Stimulated activated CD4-positive, alpha-beta T cell treated with anti-CD3 and anti-CD28 coated beads, Interleukin-2, amount 100 ng/mL, for 24 hours (primary cell): ENCODE results near the gene PIM1.
"Not testable (repeated sequence)": the region's sequence is repeated elsewhere in the genome, so short reads cannot be mapped to it uniquely, and the experiment has no call there.

Experiments
- DNase-seq, 2 donors: peaks; one replicate each; pipeline ENCODE4 v3.0.0-alpha.2; 2020

The PIM1 gene

DNA sequence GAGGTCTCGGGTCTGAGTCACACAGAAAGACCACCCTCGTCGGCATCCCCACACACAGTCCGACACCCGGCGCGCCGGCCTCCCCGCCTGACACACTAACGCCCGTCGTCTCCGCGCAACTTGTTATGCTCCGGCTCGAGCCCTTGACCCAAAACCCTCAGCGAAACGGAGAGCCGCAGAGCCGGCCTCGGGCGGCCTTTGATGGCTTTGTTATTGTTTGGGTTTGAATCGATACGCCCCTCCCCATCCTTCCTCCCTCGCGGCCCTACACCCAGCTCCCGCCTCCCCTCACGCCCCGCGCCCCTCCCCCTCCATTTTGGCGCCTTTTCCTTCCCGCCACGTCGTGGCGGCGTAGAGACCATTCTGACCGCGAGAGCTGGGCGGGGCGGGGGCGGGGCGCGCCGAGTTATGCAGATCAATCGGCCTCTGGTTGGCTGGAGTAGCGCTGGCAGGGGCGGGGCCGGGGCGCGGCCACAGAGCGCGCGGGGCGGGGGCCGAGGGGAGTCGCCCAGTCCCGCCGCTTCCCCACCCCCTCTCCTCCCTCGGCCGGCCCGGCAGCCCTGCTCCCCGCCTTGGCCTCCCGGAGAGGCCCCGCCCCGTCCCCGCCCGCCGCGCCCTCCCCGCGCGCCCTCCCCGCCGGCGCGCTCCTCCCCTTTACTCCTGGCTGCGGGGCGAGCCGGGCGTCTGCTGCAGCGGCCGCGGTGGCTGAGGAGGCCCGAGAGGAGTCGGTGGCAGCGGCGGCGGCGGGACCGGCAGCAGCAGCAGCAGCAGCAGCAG, at the start of gene PIM1:
Gene PIM1, plus strand, starts transcription at position 657 of the 777 bp plus-strand sequence. CDS start 424 bp downstream, outside the sequence.
- DNase-seq = peak; percentile 99 to 100

DNA sequence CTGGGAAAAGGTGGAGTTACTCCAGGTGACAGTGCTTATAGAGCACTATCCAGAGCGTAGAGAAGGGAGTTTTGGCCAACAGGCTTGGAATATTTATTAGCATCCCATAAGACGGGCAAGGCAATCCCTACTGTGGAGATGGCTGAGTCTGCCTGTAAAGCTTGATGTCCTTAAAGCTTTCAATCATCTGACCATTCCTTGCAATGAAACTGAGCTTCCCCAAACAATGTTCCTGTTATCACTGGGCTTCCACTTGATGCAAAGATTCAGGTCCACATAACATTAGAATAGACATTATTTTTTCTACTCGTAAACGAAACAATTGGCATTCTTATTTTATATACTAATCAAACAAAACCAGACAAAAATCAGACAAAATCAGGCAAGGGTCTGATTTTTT, 48.4 kb upstream of the PIM1 start:
- no peak for DNase-seq

DNA sequence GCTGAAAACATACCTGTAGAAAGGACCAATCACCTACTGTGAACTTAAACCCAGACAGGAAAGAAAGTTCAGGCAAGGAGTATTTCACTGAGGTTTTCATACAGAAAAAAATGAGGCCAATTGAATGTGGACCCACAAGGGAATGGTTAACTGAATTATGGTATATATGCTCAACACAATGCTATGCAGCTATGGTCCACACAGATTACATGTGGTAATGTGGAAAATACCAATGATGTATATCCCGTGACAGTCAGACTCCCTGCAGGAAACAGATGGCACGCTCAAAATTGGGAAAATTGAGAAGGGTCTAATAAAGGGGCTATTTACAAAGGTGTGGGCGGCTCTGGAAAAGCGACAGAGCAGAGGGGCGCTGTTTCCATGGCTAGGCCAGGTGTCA, 47.1 kb upstream of the PIM1 start:
- no peak for DNase-seq

DNA sequence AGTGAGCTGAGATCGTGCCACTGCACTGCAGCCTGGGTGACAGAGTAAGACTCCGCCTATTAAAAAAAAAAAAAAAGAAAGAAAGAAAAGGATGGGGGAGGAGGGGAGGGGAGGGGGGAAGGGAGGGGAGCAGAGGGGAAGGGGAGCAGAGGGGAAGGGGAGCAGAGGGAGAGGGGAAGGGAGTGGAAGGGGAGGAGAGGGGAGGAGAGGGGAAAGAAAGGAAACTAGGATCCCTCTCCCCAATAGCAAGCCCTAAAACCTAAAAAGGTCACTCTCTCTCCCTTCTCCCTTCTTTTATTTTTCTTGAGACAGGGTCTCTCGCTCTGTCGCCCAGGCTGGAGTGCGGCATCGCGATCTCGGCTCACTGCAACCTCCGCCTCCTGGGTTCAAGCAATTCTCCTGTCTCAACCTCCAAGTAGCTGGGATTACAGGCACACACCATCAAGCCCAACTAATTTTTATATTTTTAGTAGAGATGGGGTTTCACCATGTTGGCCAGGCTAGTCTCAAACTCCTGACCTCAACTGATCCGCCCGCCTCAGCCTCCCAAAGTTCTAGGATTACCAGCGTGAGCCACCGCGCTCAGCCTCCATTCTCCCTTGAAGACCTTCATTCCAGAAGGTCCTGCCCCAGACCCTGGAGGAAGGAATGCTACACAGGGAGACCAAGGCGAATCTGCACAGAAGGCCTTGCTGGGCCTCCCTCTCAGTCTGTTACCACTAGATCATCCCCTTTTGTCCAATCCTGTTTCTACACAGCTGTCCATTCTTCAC, 45.8 kb upstream of the PIM1 start:
- no peak for DNase-seq

DNA sequence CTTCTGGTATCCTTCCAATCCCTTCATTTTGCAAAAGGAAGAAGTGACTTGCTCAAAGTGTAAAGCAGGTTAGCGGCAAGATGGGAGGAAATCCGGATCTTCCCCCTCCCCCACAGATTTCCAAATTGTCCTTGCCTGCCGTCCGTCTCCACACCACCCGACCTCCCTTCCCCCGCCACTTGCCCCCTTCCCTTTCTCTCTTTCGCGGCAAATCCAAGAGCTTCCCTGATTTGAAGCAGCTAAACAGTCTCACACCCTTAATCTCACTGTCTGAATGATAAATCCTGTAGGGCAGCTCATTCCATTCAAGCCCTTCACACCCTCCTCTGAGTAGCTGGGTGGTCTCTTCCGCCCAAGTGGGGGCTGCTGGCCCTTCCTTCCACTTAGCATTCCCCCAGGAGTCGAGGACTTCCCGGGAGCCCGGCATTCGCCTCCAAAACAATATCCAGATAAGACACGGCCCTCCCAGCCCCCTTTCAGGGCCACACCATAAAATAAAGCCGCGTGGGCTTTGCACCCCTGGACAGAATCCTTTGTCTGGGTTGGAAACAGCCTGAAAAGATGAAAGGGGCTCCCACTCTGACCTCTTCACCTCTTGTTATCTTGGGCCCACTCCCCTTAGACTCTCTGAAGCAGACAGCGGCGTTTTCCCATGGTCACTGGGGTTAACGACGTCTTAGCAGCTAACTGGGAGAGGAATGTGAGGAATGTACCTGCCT, 44.0 kb upstream of the PIM1 start:
- DNase-seq = no peak

DNA sequence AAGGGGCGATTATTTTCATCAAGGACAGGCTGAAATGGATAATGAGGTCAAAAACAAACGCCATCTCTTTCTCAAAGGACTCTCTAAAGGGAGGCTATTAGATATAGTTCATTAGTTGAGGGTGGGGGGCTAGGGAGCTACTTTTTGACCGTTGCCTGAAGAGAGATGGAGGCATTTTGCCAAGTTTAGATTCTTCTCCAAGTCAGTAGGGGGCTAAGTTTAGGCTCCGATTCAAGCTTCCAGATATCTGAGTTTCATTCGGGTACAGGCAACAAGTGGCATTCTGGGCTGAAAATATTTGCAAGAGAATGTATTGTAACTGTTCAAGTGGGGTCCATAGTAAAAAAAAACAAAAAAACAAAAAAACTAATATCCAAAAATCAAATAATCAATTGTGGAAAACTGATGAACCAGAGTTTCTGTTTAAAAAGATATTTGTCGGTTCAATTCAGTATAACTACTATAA, 43.4 kb upstream of the PIM1 start:
- DNase-seq = no peak

DNA sequence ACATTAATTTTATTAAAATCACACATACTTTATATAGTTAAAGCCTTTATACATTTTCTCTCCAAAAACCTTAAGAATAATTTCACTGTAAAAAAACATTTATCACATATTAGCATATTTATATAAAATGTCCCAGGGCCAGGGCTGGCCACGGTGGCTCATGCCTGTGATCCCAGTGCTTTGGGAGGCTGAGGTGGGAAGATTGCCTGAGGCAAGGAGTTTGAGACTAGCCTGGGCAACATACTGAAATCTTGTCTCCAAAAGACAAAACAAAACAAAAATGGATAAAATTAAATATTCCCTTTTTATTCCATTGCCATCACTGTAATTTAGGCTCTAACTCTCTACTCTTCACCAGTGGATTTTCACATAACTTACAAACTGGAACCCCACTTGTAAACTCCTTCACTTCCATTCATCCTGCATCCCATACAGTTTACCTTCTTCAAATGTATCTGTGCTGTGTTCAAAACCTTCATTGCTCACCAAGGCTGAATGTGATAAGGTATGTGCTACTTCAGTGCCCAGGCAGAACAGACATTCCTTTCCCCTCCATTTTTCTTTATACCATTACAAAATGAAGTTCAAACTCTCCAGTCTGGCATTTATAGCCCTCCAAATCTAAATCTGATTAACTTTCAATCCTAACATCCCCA, 42.9 kb upstream of the PIM1 start:
- DNase-seq = no peak

DNA sequence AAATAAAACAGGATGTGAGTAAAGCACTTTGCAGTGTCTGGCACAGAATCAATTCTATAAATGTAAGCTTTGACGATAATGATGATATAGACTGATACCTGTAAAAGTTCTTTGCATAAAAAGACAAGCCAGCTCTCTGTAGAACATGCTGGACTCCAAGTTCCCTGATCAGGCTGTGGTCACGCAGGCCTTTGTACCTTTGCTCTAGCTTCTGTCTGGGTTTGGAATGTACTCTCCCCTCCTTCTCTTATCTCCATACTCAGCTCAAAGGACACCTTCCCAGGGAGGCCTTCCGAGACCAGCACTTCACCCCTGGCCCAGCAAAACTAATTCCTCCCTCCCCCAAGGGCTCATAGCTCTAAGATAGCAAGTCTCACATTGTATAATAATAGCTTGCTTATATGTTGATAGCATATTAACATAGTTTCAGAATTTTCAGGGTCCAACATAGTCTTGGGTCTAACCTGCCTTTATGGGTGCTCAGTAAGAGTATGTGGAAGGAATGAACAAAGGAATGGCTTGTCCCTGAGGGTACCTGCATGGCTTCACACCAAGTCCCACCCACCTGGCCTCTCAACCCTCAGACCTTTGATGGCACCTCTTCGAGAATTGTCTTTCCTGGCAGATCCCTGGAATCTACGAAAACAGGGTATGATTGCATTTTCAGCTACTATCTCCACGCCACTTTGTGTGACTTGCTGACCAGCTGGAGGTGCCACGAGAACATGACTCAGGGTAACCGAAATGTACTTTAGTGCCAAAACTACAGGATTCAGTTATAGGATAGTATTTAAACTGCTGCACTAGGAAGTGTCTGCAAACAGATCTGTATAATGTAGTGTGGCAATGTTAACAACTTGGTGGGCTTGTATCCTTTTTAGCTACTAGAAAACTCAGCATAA, 41.7 kb upstream of the PIM1 start:
- no peak for DNase-seq

DNA sequence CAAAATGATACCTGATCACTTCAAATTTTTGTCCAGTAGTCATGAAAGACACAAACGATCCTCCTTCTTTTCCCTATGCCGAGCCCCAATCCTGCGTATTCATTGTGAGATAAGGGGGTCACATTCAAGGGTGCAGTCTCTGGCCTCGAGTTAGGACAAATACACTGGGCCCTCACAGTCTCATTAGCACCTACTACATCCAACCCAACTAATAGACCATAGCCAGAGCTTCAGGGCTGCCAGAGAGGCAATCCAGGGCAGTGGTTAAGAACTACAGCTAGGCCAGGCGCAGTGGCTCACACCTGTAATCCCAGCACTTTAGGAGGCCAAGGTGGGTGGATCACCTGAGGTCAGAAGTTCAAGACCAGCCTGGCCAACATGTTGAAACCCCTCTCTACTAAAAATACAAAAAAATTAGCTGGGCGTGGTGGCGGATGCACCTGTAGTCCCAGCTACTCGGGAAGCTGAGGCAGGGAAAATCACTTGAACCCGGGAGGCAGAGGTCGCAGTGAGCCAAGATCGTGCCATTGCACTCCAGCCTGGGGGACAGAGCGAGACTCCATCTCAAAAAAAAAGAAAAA, 41.0 kb upstream of the PIM1 start:
- DNase-seq = not testable (repeated sequence)

DNA sequence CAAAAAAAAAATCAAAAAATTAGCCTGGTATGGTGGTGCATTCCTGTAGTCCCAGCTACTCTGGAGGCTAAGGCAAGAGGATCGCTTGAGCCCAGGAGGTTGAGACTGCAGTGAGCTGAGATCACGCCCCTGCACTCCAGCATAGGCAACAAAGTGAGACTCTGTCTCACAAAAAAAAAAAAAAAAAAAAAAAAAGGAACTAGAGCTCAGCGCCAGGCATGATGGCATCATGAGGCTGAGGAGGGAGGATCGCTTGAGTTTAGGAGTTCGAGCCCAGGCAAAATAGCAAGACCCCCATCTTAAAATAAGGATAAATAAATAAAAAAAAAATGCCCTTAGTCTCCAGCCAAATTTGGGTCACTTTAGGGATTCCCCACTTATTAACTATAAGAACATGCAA, 40.4 kb upstream of the PIM1 start:
- no peak for DNase-seq

DNA sequence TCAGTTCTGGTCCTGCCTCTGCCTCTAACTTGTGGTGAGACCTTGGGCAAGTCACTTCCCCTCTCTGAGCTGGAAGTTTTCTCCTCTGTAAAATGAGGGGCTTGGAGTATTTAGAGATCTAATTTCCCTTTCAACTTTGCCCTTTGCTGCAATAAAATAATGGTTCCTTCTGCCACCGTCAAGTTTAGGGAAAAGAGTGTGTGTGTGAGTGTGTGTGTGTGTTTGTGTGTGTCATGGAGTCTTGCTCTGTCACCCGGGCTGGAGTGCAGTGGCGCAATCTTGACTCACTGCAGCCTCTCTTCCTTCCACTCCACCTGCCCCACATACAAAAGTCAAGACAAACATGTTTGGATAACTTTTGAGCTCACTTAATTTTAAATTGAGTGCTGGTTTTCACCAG, 39.2 kb upstream of the PIM1 start:
- DNase-seq = no peak

DNA sequence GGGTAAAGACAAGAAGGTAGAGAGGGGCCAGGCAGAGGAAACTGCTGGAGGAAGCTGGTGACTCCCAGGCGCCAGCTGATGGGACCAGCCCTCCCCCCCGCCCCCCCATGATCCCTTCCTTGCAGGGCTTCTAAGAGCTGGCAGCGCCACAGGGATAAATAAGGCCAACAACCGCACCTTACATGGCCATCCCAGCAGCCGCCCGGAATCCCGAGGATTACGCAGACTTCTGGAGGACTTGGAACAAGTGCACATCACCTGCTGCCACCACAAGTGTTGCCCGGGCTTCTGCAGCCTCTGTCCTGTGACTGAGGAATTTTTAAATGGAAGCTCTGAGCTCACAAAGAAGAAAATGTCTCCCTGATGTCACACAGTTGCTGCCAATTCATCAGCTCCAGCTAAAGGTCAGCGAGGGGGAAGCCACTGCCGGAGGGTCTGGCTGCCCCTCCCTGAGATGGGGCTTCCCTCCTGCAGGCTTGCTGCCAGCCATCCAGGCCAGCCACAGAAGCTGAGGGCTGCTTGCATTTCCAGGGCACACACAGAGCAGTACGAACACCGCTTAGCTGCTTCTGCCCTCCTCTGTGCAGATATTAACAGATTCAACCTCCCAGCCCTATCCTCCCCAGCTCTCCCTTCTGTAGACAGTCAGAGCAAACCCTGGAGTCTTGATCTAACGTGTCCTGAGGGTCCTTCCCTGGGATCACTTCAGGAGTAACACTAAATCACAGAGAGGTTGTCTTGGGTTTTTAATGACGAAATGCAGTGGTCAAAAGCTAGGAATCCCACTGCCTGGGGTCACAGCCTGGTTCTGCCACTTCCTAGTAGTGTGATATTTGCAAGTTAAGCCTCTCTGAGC, 38.6 kb upstream of the PIM1 start:
- DNase-seq = no peak

DNA sequence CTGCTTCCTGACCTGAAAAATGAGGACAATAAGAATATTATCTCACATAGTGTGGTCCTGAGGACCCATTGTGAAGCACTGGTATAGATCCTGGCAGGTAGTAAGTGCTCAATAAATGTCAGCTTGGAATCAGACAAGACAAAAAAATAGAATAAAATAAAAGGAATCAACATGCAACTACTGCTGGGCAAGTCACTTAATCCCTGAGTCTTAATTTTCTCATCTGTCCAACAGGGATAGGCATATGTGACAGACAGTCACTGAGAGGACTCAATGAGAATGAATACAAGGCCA, 38.0 kb upstream of the PIM1 start:
- no peak for DNase-seq

DNA sequence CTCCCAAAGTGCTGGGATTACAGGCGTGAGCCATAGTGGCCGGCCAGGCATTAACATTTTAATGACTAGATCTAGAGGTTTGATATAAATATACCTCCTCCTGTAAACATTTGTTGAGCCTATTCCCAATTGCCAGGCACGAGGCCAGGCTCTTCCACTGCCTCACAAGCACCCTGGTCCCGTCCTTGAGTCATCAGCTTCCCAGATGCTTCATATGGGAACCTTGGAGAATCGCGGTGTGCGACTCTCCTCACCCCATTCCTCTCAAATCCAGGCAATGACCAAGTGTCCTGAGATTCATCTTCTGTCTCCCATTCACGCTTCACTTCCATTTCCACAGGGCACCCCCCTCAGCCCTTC, 35.9 kb upstream of the PIM1 start:
- no peak for DNase-seq

DNA sequence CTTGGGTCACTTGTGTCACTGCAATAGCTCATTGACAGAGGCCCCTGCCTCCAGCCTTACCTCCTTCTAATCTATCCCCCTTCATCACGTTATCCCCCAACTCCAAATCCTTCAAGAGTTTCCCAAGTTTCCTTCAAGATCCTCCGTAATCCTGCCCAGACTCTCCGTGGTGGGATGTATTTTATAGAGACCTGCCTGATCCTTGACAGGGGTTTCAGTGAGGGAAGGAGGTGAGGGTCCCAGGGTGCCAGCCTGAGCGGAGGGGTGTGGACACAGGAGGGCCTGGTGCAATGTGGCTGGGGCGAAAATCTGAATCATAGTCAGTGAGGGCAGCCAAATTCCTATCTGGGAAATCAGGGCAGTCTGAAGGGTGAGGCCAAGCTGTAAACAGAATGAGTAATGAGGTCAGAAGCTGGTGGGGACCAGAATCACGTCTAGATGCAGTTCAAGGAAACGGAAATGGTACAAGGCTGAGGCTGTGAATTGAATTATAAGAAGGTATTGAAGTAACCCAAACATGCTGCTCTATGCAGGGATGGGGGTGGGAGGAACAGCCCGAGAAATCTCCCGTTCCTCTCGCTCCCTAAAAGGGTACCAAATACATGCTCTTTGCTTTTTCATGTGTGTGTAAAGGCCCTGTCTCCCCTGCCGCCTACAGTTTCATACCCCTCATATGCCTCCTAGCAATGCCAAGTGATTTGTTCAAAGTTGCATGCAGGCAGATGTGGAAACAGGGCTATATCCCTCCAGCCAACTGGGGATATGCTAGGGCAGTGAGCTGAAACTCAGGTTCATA, 35.4 kb upstream of the PIM1 start:
- DNase-seq = no peak

DNA sequence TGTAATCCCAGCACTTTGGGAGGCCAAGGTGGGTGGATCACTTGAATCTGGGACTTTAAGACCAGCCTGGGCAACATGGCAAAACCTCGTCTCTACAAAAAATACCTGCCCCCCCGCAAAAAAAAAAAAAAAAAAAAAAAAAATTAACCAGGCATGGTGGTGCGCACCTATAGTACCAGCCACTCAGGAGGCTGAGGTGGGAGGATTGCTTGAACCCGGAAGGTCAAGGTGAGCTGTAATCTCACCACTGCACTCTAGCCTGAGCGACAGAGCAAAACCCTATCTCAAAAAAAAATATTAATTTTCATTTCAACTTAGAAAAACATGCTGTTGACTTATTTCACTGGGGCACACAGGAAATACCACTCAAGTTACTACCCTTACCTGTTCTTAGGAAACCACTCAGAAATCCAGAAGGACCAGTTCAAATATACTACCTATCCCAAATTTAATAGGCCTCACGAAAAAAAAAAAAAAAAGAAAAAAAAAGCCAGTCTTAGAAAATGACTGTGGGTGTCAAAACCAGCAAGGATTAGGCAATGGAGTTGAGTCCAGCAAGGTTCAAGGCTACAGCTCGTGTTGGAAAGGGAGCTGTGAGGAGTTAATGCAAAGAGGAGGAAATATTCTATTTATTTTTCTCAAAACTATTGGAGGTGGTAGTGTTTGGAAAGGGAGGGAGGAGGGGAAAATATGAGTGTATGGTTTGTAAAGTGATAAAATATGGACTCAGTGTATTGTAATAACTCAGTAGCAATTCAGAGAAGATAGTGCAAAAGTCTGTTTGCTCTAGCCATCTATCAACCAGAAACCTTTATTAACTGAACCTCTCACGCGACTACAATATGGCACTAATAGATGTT, 33.9 kb upstream of the PIM1 start:
- DNase-seq = no peak

DNA sequence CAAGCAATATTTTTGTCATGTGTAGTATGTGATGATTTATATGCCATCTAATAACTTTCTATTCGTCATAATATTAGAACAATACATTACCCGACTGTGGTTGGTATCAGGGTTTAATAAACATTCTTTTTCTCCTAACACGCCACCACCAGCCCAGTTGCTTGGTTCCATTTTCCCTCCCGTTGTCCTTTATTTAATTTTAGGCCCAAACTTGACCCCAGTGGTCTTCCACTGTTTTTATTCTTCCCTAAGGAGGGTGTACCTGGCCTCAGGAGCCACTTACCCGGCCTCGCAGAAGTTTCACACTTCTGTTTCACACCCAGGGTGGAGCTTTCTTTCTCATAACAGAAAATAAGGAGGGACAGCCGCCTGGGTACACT, 33.1 kb upstream of the PIM1 start:
- no peak for DNase-seq

DNA sequence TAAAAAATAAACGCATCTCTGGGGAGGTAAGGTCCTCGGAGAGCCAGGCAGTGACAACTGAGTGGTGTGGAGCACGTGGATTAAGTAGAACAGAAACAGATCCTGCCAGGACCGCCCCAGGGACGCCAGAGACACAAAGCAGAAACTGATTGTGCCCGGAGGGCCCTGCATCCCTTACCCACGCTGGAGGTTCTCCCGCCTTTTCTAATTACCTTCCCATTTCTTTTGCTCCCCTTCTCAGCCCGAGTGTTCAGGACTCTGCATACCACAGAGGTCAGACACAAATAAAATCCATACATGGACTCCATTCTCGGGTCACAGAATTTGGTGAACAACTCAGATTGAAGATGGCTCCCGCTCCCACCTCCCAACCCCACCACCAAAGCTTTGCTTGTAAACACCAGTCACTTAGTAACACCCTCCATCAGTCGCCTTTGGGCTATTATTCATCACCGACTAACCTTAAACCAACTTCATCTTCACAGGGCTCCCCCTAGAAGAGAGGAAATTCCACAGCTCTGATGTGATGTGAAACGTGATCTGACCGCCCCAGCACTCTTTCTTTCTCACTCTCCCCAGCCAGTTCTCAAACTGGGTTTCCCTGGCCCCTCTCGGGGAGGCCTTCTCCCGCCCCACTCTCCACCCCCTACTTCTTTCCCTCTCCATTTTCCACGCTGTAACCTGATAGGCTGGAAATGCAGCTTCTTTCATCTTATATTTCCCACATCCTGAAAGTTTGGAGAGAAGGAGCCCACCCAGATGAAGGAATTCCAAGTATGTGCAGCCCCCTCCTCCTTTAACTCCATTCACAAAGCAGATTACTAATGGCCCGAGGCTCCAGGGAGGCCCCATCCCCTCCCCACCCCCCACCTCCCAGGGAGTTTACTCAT, 32.5 kb upstream of the PIM1 start:
- peak; percentile 41 to 46 for DNase-seq
